SK-N-DZ (cell line): ENCODE measurements around the gene ANK3.
"Not testable (repeated sequence)": the region's sequence is repeated elsewhere in the genome, so short reads cannot be mapped to it uniquely, and the experiment has no call there.

Experiments
- DNase-seq: peaks from one replicate; pipeline ENCODE4 v3.0.0-alpha.2; 2015; ENCODE audit warnings: low spot score

Gene ANK3

DNA sequence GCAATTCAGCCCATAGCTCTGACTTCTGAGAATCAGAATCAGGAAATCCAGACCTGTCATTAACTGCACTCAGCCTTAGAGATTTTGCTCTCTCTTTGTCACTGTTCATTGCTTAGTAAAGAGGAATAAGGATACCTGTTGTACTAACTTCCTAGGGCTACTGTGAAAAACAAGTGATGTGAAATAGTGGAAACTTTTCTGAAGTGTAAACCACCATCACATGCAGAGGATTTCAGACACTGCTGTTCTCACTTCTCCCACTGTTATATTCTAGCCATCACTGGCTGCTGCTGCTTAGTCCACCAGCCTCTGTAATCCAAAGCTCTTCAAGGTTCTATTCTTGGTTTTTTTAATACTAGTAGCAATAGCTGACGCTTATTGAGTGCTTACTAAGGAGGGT is 353.7 kb downstream of the ANK3 start:
- no peak for DNase-seq

DNA sequence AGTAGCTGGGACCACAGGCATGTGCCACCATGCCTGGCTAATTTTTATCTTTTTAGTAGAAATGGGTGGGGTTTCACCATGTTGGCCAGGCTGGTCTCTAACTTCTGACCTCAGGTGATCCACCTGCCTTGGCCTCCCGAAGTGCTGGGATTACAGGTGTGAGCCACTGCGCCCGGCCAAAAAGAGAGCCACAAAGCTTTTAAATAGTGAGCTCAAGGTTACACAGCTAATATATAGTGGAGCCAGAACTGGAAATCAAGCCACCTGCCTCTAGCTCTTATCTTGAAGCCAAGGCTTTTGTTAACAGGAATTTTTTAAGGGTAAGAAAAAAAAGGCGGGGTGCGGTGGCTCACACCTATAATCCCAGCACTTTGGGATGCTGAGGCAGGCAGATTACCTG is 354.3 kb downstream of the ANK3 start:
- DNase-seq = not testable (repeated sequence)

DNA sequence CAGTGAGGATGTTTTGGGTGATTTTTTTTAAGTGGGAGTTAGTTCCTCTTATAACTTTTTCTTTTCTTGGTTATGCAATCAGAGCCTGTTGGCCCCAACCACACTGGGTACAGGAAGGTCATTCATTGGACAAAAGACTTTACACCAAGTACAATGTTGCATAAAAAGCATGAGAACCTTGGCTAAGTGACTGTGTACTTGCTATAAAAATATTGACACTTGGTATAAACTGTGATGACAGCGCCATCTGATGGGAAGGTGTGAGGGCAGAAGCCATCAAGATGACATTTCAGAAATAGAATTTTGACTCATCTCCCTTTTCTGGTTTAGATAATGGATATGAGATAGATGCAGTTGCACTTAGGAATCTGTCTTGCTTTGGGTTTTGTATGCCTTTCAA is 357.0 kb downstream of the ANK3 start:
- peak; percentile 51 for DNase-seq

DNA sequence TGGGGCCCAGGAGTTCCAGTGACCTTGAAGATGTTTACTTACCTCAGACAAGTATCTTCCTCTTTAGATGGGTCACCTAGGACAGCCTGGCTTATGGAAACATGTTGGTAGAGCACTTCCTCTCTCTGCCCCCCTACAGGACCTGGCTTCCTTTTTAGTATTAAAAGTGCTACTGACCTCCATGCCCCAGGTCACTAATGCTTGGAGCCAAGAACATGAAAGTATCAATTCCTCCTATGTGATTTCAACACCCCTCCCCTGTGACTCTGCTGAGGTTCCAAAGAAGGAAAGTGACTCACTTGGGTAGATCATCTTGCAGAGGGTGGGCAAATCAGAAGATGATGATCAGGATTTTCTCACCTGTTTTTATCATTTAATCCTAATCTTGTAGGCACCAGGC is 358.0 kb downstream of the ANK3 start:
- no peak for DNase-seq

DNA sequence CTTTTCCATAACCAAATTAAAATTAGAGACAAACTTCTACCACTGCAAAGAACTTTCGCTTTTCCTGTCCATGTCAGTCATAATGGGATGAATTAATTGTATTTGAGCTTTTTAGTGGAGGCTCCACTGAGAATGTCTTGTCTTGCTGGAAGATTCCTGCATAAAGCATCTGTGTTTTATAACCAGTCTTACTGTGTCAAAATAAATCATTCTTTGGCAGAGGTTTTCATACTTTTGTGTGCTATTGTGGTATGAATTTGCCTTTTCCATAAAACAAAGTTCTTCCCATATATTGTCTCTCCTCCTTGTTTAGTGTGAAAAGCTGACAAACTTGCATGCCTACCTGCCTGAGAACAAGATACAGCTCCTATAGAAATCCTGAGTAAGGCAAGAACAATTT is 358.5 kb downstream of the ANK3 start:
- no peak for DNase-seq

DNA sequence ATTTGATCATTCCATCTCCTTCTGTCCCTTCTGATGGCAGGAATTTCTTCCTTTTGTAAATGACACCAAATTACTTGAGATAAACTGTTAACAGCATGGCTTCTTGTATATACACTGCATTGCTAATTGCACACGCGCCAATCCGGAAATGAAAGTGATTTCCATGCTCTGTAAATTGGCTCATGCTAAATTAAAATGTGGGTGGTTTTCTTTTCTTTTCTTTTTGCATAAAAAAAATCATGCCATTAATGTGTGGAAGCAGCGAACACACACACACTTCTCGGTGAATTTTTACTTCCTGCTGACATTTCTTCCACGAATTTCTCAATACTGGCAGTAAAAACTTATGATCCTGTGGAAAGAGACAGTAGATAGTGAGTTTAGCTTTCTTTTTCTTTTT is 360.2 kb downstream of the ANK3 start:
- no peak for DNase-seq

DNA sequence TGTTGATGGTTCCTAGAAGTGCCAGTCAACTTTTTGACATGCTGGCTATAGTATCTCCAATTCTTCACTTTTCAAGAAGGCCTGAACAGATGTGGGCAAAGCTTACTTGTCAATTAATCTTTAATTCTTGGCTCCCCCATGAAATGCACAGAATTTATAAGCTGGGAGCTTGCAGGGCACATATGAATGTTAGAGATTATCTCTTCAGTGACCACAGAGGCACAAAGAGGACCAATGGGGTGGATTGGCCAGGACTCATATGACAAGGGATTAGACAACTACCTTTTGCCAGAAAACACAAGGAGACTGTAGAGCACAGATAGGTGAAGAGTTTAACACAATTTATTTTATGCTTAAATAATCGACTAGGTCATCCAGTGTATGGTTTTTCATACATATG is 361.6 kb downstream of the ANK3 start:
- DNase-seq = no peak

DNA sequence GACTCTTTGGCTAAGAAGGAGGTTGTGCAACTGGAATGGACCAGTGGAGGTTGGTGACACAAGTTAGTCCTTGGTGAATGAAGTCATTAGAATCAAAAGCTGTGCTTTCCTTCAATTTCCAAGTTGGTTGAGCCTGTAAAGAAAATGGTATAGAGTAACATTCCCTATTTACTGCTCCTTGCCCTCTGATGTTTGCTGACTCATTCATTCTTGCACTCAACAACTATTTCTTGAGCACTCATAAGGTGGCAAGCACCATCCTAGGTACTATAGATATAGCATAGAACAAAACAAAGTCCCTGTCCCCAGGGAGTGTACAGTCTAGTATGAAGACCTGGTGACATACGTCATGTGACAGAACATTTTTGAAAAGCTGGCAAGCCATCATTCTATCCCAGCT is 364.4 kb downstream of the ANK3 start:
- no peak for DNase-seq

DNA sequence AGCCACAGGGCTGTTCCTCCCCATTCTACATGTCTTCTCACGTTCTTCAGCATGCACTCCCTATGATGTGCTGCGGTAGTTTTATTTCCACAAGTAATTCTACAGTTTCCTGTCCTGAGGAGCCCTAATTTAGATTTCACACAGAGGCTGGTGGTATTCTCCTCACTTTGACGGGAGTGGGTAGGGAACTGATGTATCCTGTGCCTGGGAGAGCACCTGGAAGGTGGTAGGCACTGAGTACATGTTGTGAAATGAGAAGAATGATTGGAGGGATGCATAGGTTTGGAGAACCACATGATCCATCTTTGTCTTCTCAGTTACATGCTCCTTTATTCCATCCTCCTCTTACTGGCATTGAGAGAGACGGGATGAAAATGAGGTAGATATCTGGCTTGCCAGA is 365.2 kb downstream of the ANK3 start:
- no peak for DNase-seq

DNA sequence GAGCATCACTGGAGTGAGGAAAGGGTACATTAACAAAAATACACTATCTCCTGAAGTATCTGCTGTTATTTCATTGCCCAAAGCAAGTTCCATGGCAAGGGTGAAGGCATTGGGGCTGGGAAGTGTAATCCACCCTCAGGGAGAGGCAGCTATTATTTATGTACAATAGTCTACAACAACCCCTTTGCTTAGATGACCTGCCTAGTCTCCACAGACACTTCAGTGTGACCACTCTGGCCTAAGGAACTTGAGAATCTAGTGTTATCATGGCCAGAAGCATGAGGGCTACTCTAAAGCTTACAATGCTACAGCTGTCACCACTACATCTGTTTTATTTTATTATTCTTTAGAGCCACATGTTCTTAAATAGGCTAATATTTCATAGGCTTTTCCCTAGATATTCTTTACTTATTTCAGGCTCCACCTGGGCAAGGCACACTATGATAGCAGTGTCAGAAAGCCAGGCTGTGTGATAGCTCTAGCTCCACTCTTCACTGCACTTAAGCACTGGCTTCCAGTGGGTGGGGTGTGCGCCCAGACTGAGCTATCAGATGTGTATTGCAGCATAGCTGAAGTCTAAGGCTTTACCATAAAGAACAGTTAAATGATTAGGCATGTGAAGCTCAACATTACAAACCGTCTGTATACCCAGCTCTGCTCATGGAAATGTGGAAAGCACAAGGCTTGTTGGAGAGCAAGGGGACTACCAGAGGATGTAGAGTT is 366.4 kb downstream of the ANK3 start:
- no peak for DNase-seq

DNA sequence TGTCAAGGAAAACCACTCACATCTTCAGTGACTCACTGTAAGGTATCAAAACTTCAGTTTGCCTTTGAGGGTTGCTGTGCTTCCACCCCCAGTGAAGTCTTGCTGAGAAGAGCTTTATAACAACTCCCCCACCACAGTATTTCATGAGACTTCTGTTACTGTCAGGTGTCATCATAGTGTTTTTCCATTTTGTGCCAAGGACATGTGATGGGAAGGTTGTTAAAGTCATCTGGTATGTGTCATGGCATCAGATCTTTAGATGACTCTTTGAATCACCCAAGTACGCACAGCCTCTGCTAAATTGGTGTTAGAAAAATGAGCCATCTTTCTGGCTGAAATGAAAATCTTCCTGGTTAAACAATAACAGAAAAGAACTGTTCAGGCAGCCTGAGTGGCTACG is 368.3 kb downstream of the ANK3 start:
- no peak for DNase-seq

DNA sequence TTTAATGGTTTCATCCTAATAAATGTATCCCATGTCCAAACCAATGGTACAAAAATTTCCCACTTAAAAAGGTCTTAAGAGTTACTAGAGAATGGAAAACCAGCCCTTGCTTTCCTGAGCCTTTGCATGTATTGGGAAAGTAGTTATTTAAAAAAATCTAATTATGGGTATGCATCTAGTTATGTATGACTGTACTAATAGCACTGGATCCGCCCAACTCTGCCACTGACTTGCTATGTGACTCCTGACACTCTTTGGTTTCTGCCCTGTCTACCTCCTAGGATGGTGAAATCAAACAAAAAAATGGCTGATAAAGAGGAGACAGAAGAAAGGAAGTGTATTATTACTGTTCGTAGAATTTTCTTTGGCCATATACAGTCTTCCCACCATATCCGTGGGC is 372.9 kb downstream of the ANK3 start:
- no peak for DNase-seq

DNA sequence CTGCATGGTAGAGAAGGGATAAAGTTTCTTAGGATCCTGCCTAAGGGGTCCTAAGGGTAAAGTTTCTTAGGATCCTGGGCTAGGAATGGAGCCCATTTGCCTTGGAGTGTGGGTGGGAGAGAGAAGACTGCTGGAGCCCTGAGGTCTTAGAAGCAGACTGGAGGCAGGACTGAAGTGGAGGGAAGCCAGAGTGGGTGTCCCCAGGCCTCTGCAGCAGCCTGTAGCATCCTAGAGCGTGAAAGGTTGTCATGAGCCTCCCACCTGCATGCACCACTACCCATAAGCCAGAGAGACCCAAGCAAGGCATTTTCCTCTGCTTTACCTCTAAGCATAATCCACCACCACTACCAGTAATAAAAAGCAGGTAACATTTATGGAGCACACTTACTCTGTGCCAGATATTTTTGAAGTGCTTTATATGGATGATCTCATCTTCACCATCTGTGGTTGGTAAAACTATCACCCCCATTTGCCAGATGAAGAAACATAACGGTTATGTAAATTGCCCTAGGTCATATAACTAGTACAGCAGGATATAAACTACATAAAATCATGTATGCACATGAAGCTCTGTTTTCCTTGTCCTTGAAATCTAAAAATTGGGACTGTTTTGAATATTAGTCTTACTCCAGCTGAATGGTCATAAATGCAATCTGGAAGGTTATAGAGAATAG is 379.8 kb downstream of the ANK3 start:
- no peak for DNase-seq

DNA sequence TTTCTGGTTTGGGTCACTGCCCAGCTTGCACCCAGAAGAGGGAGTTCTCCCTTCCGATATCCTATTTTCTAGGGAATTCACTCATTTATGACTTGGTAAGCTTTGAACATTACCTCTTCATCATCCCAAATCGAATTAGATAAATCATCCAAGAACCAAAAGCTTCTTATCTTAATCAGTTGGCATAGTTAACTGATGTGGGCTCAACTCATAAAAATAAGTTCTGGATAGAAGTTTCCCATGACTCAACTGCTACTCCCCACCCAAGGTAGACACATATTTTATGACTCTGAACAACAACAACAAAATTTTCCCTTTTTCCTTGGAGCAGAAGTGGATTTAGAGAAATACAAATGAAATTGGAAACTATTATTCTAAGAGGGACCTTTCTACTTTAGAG is 380.4 kb downstream of the ANK3 start:
- no peak for DNase-seq

DNA sequence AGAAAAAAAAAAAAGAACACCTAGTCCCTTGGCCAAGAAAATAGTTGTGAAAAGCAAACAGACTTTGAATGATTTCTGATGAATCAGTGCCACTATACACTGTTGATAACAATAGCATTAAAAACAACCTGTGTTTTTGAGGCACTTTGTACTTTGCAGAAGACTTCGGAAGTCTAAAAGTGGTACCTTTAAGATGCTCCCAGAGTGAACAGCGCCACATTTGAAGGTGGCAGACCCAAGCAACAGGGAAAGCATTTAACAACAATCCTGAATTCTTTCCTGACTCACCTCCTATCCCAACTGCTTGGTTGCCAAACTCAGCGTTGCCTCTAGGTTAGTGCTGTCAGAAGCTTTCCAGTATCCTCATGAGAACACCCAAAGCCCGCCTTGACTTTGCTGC is 380.9 kb downstream of the ANK3 start:
- DNase-seq = no peak

DNA sequence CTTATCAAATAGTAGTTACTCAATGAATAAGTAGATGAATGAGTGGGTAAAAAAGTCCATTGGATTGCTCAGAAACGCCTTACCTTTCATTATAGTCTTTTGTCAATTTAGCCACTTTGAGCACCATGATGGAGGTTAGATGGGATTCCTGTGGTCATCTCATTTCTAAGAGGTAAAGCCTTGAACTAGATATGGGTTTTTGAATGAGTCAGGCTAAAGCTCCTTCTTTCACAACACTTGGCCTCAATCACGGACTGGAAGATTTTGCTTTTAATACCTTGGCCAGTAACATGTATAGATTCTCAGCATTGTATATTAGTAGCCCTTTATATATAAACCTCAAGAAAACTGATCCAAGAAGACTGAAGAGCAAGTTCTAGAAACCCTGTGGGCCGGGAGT is 383.6 kb downstream of the ANK3 start:
- DNase-seq = no peak

DNA sequence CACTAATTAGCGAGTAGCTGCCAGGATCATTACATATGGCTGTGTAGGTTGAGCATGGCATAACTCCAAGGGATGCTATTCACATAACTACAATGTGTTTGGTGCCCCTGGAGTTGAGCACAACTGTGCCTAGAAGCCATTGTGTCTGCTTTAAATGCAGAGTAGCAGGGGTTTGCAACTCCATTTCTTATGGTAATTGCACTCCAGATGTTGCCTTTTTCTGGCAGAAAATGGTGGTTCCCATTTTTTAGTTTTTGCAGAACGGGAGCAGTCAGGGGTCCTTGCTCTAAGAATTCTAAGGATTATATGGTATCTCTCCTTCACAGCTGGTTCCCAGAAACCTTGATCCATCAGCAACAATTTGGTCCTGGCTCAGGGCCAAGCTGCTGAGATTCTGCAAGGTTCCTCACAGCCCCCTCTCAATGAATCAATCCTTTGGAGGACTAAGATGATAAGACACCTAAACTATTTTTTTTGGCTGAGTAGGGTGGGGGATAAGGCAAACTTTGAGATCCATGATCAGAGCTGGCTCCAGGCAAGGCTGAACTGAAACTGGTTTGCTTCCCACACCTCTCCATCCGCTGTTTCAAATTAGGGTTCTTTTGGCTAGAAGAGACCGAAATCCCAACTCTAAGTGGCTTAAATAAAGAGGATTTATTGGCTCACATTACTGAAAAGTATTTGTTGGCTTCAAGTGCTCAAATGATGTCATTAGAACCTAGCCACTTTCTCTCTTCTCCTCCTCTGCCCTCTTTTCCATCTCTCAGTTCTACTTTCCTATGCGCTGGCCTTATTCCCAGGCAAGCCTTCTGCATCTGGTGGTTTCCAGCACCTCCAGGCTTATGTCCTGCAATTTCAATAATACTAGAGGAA is 385.8 kb downstream of the ANK3 start:
- DNase-seq = no peak

DNA sequence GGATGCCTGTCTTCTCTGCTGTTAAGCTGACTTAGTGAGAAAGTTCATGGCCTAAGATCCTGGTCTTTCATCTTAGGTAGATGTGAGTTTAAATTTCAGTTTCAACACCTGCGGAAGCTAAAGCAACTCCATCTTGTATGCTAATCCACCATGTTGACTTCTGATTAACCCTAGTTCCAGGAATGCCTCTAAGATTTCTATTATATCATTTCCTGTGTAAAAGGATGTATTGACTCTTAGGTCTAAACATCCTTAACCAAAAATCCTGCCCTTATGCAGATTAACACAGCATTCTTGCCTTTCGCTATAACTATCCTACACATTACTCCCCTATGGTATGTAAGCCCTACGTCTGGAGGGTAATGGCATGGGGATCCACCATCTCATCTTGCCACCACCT is 388.9 kb downstream of the ANK3 start:
- DNase-seq = no peak

DNA sequence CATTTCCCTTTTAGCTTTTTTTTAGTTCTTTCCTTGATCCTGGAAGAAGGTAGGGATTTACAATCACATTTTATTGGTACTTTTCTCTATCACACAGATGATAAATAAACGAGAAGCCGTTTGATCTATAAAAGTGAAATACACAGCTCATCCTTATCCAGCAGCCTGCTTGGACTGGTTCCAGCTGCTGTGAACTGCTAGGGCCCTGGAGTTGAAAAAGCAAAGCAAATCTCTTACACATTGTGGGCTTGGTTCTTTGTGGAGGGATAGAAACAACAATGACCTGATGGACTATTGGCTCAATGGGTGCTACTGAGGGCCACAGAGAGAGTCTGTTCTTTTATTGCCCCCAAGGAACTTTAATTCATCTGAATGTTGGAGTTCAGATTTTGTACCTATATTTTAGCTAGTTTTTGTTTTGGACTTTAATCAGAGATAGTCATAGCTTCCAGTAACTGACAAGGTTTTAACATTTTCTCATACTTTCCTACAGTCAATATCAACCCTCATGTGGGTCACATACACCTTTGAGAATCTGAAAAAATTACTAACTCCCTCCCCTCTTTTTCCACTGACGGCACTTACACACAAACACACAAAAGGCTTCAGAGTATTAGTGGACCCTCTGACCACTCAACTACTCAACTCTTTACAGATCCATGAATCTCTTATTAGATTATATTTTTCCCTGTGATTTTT is 391.7 kb downstream of the ANK3 start:
- no peak for DNase-seq

DNA sequence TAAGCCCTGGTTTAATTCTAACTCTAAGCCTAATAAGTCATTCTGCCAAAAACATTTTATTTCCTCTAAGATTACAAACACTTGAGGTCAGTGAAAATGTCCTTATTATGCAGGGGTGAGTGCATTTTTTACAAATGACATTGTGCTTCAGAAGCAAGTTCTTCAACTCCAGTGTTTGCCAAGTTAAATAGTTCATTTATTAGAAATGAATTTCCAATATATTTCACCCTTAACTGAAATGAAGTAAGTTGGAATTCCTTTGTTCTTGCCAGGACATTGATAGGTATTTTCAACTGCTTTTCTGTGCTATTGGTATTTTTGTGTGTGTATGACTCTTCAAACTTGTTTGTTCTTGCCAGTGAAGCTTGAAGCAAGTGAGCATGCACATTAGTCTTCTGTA is 393.8 kb downstream of the ANK3 start:
- DNase-seq = no peak

DNA sequence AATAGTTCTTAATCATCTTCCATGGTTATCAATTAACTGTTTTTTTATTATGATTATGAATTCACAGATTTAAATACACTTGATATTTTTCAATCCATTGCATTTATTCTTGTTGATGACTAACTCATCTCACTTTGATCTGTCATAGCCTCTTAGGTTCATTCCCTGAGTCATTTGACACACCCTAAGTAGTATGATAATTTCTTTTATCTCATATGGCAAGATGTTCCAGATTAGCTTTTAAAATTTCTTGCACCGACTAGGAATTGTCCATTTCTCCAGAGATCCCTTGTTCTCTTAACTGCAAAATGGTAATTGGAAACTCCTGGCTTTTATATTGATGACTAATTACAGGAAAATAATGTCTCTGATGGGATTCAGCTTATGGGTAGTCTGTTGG is 395.7 kb downstream of the ANK3 start:
- DNase-seq = no peak

DNA sequence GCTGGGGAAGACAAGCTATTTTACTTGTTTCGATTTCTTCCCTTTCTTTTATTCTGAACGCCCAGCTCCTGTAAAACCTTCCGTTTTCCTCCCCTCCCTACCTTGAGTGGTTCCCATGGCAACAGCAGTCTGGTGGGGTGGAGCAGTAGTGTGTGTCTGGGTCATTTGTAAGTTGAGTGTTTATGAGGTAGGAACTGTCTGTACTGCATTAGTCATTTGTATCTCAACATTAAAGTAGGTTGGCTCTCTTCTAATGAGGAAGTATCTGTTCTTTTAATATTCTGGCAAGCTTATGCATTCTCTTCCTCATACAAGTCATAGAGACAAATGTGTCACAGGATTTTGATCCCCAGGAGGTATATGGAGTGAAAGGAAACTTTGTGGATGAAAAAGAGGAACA is 398.0 kb downstream of the ANK3 start:
- DNase-seq = peak; percentile 12
